GM06990 (cell line): Measurements from ENCODE around the gene ATXN10.

ENCODE experiments used
- DNase-seq: peaks from one replicate; pipeline ENCODE4 v3.0.0-alpha.2; 2011; ENCODE audit not compliant: insufficient read length; ENCODE audit errors: extremely low read depth
- H3K27me3 ChIP-seq: replicated peaks from 2 replicates; pipeline ENCODE4 v1.6.0; 2011; ENCODE audit warnings: low read length; ENCODE audit not compliant: control insufficient read depth, insufficient read depth
- H3K36me3 ChIP-seq: 2 replicates; pipeline ENCODE4 v1.5.1; 2011; ENCODE audit warnings: low read length; ENCODE audit not compliant: control insufficient read depth, insufficient read depth
- H3K4me3 ChIP-seq: replicated peaks from 2 replicates; pipeline ENCODE4 v1.5.1; 2011; ENCODE audit warnings: low read depth, mild to moderate bottlenecking, control low read depth, low read length
- CTCF ChIP-seq: IDR thresholded peaks from 2 replicates; pipeline ENCODE4 v1.5.1; 2011; ENCODE audit warnings: low read length, control low read depth, mild to moderate bottlenecking, inconsistent platforms; ENCODE audit not compliant: insufficient read depth, poor library complexity, severe bottlenecking

Gene ATXN10

GRCh38 chr22:45885941-45886395 is 214.3 kb downstream of the ATXN10 start:
- Histone ChIP-seq H3K4me3 (no peak overlapping the region), H3K36me3 (no peaks in the 10 kb centered on the region), H3K27me3 (no peaks in the 10 kb centered on the region)
- TF ChIP-seq CTCF = no peak
- DNase-seq = no peak

- DNase-seq = no peak
- no peaks in the 10 kb centered on the region for H3K36me3 ChIP-seq
- H3K27me3 ChIP-seq = no peaks in the 10 kb centered on the region
- no peak for TF ChIP-seq CTCF
- H3K4me3 ChIP-seq = no peak overlapping the region
These were observed 214.9 kb downstream of the ATXN10 start for GRCh38 chr22:45886540-45886939.

- Histone ChIP-seq H3K27me3 (no peaks in the 10 kb centered on the region), H3K36me3 (no peaks in the 10 kb centered on the region), H3K4me3 (no peak overlapping the region)
- DNase-seq = no peak
- no peak for TF ChIP-seq CTCF
These were observed 215.8 kb downstream of the ATXN10 start for GRCh38 chr22:45887202-45888131.

- DNase-seq = no peak
- Histone ChIP-seq H3K36me3 (no peaks in the 10 kb centered on the region), H3K27me3 (no peaks in the 10 kb centered on the region), H3K4me3 (no peak overlapping the region)
- no peak for TF ChIP-seq CTCF
These were observed 216.8 kb downstream of the ATXN10 start for GRCh38 chr22:45888221-45889092.

- H3K27me3 ChIP-seq = no peaks in the 10 kb centered on the region; the same call in 1 of the 2 replicates
- H3K4me3 ChIP-seq = no peak overlapping the region
- no peaks in the 10 kb centered on the region for H3K36me3 ChIP-seq
- no peak for DNase-seq
- no peak for TF ChIP-seq CTCF
These were observed 217.5 kb downstream of the ATXN10 start for GRCh38 chr22:45889093-45889538.
